Activated naive CD4-positive, alpha-beta T cell treated with anti-CD3 and anti-CD28 coated beads, Interleukin-2, amount 10 ng/mL, durations not matched to agents 7 days and 5 days (primary cell): ENCODE measurements around the gene RAD51B.

Experiments
- CTCF ChIA-PET: fragments of 350-600 bp; sonication (Branson Sonifier 250); formaldehyde crosslinking; loops from one replicate; lab custom pipeline; 2021; ENCODE audit warnings: antibody characterized with exemption; lab: Charles Lee
- DNase-seq: peaks from one replicate; pipeline ENCODE4 v3.0.0-alpha.2; 2020
- H3K27ac Mint-ChIP-seq: one replicate; pipeline ENCODE4 v1.8.0; 2021; ENCODE audit warnings: mild to moderate bottlenecking, moderate library complexity, mixed read lengths
- H3K27me3 Mint-ChIP-seq: one replicate; pipeline ENCODE4 v1.8.0; 2021; ENCODE audit warnings: mild to moderate bottlenecking, mixed read lengths
- H3K36me3 Mint-ChIP-seq: one replicate; pipeline ENCODE4 v1.8.0; 2021; ENCODE audit warnings: mixed read lengths
- H3K4me1 Mint-ChIP-seq: one replicate; pipeline ENCODE4 v1.8.0; 2021; ENCODE audit warnings: mixed read lengths
- H3K4me3 Mint-ChIP-seq: one replicate; pipeline ENCODE4 v1.8.0; 2021; ENCODE audit warnings: mild to moderate bottlenecking, moderate library complexity, mixed read lengths
- H3K9me3 Mint-ChIP-seq: one replicate; pipeline ENCODE4 v1.8.0; 2021; ENCODE audit warnings: mixed read lengths

The RAD51B gene

GRCh38 chr14:68124979-68125731 lies 305.6 kb downstream of the RAD51B start:
- Mint-ChIP-seq H3K27ac (no peak overlapping the region), H3K4me1 (no peaks in the 10 kb centered on the region), H3K9me3 (peaks cover 2% of the 10 kb centered on the region), H3K4me3 (no peak overlapping the region), H3K27me3 (no peaks in the 10 kb centered on the region), H3K36me3 (no peaks in the 10 kb centered on the region)
- CTCF ChIA-PET: no interaction called here
- DNase-seq: no peak

- CTCF ChIA-PET: no interaction called here
- H3K4me1 Mint-ChIP-seq: no peaks in the 10 kb centered on the region
- no peak overlapping the region for H3K27ac Mint-ChIP-seq
Observed at GRCh38 chr14:68127166-68127565, 307.6 kb downstream of the RAD51B start.

DNA sequence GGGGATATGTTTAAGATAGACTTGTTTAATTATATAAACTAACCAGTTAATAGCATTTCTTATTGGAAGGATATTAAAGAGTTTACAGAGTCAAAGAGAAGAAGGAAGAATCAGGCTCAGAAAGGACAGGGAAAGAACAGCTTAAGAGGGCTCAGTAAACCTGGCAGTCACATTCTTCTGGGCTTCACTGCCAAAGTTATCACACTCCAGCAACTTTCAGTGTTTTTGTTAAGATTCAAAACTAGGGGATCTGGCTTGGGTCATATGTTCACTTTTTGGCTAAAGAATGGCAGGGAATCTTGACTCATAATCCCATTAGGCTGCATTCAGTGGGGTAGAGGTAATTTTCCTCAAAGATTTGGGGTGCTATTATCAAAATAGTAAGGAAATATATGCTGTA lies 312.3 kb downstream of the RAD51B start:
- no peaks in the 10 kb centered on the region for H3K27me3 Mint-ChIP-seq
- H3K27ac Mint-ChIP-seq: no peak overlapping the region
- CTCF ChIA-PET: no interaction called here
- H3K4me3 Mint-ChIP-seq: no peak overlapping the region
- no peak for DNase-seq
- H3K9me3 Mint-ChIP-seq: no peaks in the 10 kb centered on the region
- H3K4me1 Mint-ChIP-seq: peaks cover 2% of the 10 kb centered on the region
- no peaks in the 10 kb centered on the region for H3K36me3 Mint-ChIP-seq

More at GRCh38 chr14:68127166-68127565, 307.6 kb downstream of the RAD51B start:
- DNase-seq: no peak
- no peaks in the 10 kb centered on the region for H3K36me3 Mint-ChIP-seq
- H3K27me3 Mint-ChIP-seq: no peaks in the 10 kb centered on the region
- no peak overlapping the region for H3K4me3 Mint-ChIP-seq
- peaks cover 2% of the 10 kb centered on the region for H3K9me3 Mint-ChIP-seq

DNA sequence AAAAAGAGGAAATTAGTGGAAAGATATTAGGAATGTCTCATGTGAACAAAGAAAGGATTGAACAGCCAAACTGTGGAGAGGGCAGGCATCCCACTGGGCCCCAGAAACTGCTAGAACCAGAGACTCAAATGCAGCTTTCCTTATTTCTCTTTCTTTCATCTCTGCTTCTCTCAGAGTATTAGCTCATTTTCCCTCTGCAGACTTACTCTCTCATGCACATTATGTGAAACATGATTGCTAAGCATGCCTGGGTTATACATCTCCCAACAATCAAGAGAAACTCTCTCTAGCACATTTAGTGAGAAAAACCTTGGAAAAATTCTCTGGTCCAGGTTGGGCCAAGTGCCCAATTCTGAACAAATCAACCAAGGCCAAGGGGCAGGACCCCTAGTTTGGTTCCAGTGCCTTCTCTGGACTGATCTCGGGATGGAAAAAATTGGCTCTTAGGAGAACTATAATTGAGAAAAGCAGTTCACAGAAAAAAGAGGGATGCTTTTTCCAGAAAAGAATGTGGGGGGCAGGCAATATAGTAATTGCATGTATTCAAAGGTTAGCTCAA lies 313.1 kb downstream of the RAD51B start:
- CTCF ChIA-PET: no interaction called here
- DNase-seq: no peak
- Mint-ChIP-seq H3K4me1 (peaks cover 2% of the 10 kb centered on the region), H3K27ac (no peak overlapping the region), H3K27me3 (no peaks in the 10 kb centered on the region), H3K36me3 (no peaks in the 10 kb centered on the region), H3K4me3 (no peak overlapping the region), H3K9me3 (no peaks in the 10 kb centered on the region)

DNA sequence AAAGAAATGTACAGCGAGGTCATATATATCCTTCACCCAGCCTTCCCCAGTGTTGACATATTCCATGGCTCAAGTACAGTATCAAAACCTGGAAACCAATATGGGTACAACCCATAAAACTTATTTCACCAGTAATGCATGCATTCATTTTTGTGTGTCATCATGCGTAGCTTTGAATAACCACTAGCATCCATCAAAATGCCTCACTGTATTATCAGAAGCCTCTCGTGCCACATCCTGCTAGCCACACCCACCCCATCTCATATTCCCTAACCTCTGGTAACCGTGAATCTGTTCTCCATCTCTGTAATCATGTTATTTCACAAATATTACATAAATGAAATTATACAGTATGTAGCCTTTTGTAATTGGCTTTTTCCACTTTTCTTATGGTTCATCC lies 314.3 kb downstream of the RAD51B start:
- no peak overlapping the region for H3K4me3 Mint-ChIP-seq
- H3K9me3 Mint-ChIP-seq: no peaks in the 10 kb centered on the region
- H3K27me3 Mint-ChIP-seq: no peaks in the 10 kb centered on the region
- no peak for DNase-seq
- H3K4me1 Mint-ChIP-seq: peaks cover 2% of the 10 kb centered on the region
- CTCF ChIA-PET: no interaction called here
- H3K36me3 Mint-ChIP-seq: no peaks in the 10 kb centered on the region
- no peak overlapping the region for H3K27ac Mint-ChIP-seq

DNA sequence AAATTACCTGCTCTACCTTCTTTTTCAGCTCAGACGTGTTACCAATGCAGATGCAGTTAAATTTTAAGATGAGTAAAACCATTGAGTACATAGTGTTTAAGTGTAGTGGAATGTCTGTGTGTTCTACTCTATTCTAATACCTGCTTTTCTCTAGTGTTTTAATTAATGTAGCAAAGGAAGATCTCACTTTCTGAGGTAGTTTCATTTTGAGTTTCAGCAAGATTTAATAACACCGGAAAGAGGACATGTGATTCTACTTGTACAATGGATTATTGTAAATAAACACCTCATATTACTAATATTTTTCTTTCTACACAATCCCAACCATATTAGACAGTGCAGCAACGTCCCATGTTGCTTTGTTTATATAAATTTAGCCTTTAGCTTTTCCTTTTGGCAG lies 315.4 kb downstream of the RAD51B start:
- H3K4me3 Mint-ChIP-seq: no peak overlapping the region
- no peaks in the 10 kb centered on the region for H3K27me3 Mint-ChIP-seq
- no peaks in the 10 kb centered on the region for H3K36me3 Mint-ChIP-seq
- CTCF ChIA-PET: no interaction called here
- H3K9me3 Mint-ChIP-seq: no peaks in the 10 kb centered on the region
- no peak for DNase-seq
- H3K4me1 Mint-ChIP-seq: peaks cover 2% of the 10 kb centered on the region
- H3K27ac Mint-ChIP-seq: no peak overlapping the region

DNA sequence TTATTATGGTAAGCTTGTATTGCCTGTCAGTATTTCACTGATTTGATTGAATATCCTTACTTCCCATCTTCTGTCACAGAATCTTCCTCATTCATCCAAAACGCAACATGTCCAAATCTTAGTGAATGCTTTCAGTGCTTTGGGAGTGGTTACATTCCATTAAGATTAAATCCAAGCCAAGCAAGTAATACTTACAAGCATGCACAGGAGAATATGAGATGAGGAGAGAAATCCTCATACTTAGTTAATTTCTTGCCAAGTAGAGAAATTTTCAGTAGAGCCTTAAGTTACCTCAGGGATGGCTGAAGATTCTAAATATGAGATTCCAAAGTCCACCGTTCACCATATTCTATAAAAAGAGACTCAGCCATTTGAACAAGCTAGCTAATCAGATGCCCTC lies 316.0 kb downstream of the RAD51B start:
- H3K27me3 Mint-ChIP-seq: no peaks in the 10 kb centered on the region

DNA sequence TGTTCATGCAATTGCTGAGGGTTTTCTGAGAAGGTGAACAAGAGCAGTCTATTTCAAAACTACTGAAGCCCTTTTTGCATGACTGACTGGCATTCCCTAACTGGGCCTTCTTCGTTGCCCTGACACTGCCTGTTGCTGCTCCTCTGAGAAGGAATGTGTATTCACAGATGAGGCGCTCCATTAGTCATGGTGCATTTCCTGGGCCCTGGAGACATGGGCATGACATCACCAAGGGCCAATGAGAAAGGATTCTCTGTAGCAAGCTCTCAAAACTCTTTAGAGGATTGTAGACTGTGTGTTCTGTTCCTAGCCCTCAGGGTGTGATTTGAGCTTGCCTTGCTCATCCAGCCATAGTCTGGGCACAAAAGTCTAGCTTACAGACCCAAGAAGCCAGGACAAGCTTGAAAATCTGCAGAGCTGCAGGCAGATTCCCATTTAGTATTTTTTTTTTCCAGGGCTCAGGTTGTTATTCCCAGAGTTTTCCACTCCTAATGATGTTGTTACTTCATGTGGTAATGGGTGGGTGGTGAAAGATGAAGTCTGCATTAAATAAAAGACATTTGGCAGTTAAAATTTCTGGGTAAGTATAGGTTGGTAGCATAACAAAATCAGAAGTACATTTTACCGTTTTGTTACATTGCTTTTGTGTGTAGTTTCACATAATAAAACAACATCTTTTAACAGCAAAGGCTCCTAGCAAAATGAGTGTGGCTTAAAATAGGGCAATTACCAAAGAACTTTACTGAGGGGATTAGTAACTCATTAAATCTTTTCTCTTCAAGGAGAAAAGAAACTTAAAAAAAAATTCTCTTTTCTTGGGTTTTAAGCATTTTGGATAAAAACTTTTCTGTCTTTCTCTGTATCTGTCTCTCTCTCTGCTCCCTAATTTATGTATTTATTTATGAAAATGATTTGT lies 318.4 kb downstream of the RAD51B start:
- no peak overlapping the region for H3K4me3 Mint-ChIP-seq
- H3K27me3 Mint-ChIP-seq: no peaks in the 10 kb centered on the region
- peaks cover 2% of the 10 kb centered on the region for H3K4me1 Mint-ChIP-seq
- CTCF ChIA-PET: no interaction called here
- H3K36me3 Mint-ChIP-seq: no peaks in the 10 kb centered on the region
- H3K9me3 Mint-ChIP-seq: no peaks in the 10 kb centered on the region
- no peak for DNase-seq
- H3K27ac Mint-ChIP-seq: no peak overlapping the region

More for the DNA sequence above, 316.0 kb downstream of the RAD51B start:
- Mint-ChIP-seq H3K36me3 (no peaks in the 10 kb centered on the region), H3K4me1 (peaks cover 2% of the 10 kb centered on the region), H3K9me3 (no peaks in the 10 kb centered on the region), H3K27ac (no peak overlapping the region), H3K4me3 (no peak overlapping the region)
- CTCF ChIA-PET: interaction anchor here (0.5 kb wide), 1 partner anchor 798 kb away, joined by 3 read pairs; no protein-coding TSS in a partner anchor
- DNase-seq: no peak

DNA sequence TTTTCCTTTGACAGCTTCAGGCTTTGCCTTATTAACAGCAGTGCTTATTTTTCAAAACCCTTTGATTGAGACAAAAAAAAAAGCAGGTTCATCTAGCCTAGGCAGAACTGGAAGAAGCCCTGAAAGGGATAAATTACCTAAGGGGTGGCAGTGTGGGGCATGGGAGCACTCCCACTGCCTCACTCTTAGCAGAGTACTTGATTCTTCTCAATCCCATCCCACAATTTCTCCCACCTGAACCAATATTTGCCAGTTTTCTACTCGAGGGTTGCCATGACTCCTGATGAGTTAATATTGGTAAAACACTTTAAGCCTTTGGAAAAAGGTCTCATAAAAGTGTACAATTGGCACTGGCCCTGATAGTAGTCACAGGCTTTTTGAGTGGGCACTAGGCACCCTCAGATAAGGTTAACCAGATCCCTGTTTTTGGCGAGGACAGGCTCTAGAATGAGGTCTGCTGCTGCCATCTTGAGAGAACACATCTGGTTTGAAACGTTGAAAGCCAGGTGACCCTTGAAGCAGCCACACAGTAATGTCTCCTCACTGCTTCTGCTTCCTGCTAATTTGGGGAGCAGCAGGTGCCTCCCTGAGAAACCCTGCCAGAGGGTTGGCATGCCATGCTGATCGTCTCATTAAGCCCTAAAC lies 320.0 kb downstream of the RAD51B start:
- Mint-ChIP-seq H3K36me3 (no peaks in the 10 kb centered on the region), H3K27me3 (no peaks in the 10 kb centered on the region), H3K4me3 (no peak overlapping the region), H3K4me1 (peaks cover 2% of the 10 kb centered on the region), H3K27ac (no peak overlapping the region), H3K9me3 (no peaks in the 10 kb centered on the region)
- CTCF ChIA-PET: no interaction called here
- no peak for DNase-seq

DNA sequence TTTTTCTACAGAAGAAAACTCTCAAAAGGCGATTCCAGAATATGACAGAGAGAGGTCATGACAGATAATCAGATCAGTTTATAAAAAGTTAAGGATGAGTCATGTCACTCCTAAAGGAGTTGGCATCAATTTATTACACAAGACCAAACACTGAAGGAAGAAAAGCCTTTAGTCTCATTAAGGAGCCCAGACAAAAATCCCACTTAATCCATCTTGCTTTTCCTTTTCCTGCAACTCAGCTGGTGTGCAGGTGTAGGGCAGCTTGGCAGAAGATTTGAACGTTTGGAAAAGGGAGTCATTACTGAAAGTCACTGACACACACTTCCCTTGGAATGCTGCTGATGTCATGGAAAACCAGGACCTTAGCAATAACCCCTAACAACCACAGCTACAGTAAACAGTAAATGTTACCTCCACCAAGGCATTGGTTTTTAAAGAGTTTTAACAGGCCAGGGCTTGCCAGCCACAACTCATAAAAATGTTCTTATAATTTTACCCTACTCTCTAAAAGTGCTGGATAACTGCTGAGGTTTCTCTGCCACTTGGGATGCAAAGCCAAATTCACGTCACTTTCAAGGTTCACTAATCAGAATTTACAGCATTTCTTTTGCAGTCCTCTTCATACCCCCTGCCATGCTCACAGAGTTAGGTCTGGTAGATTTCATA lies 320.6 kb downstream of the RAD51B start:
- H3K27me3 Mint-ChIP-seq: no peaks in the 10 kb centered on the region
- H3K9me3 Mint-ChIP-seq: no peaks in the 10 kb centered on the region
- no peak overlapping the region for H3K27ac Mint-ChIP-seq
- H3K4me1 Mint-ChIP-seq: no peaks in the 10 kb centered on the region
- DNase-seq: no peak
- H3K4me3 Mint-ChIP-seq: no peak overlapping the region
- H3K36me3 Mint-ChIP-seq: no peaks in the 10 kb centered on the region
- CTCF ChIA-PET: no interaction called here

GRCh38 chr14:68140806-68141205 lies 321.2 kb downstream of the RAD51B start:
- Mint-ChIP-seq H3K27me3 (no peaks in the 10 kb centered on the region), H3K4me1 (no peaks in the 10 kb centered on the region), H3K4me3 (no peak overlapping the region), H3K9me3 (no peaks in the 10 kb centered on the region), H3K36me3 (no peaks in the 10 kb centered on the region), H3K27ac (no peak overlapping the region)
- no peak for DNase-seq
- CTCF ChIA-PET: no interaction called here

DNA sequence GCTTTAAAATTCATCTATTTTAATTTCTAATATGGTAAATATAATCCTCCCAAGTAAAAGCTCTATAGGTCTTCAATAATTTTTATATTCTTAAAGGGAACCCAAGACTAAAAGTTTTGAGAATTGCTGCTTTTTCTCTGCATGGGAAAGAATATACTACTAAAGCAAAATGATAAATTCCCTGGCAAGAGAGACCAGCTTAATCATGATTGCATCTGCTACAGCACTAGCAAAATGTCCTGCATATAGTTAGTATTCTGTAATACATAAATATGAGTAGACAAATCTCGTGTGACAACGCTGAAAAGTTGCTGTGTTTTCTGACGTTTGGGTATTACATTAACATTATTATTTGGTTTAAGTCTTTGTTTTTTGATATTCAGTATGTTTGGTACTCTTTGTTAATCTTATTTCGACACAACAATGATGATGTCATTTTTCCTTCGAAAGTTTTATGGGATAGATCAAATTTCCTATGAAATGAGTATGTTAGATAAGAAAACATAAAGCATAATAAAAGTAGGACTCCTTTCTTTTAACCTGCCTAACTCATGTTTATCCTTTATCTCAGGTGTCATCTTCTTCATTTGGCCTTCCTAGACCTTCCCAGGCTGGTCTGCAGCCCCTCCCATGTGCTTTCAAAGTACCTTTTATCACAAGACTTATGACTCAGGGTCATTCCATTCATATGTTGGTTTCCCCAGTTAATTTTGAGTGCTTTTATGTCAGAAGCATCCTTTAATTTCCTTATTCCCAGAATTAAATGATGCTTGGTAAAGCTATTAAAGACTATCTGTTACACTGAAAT lies 321.9 kb downstream of the RAD51B start:
- Mint-ChIP-seq H3K4me1 (no peaks in the 10 kb centered on the region), H3K9me3 (no peaks in the 10 kb centered on the region), H3K4me3 (no peak overlapping the region), H3K27ac (no peak overlapping the region), H3K27me3 (no peaks in the 10 kb centered on the region), H3K36me3 (no peaks in the 10 kb centered on the region)
- DNase-seq: no peak
- CTCF ChIA-PET: no interaction called here

- no peak for DNase-seq
- CTCF ChIA-PET: no interaction called here
- no peak overlapping the region for H3K4me3 Mint-ChIP-seq
- no peaks in the 10 kb centered on the region for H3K4me1 Mint-ChIP-seq
- H3K27ac Mint-ChIP-seq: no peak overlapping the region
- H3K9me3 Mint-ChIP-seq: peaks cover 2% of the 10 kb centered on the region
- no peaks in the 10 kb centered on the region for H3K27me3 Mint-ChIP-seq
- H3K36me3 Mint-ChIP-seq: peaks cover 3% of the 10 kb centered on the region
Observed at GRCh38 chr14:68143341-68143841, 323.8 kb downstream of the RAD51B start.
